GM12878 (cell line): ENCODE measurements around the gene CHAD.

Experiments
- CREB1 ChIP-seq: IDR thresholded peaks from 2 replicates; pipeline ENCODE4 v1.6.1; 2012; ENCODE audit warnings: low read depth, mild to moderate bottlenecking, inconsistent platforms
- GABPA ChIP-seq: IDR thresholded peaks from 2 replicates; pipeline ENCODE4 v1.6.1; 2014; ENCODE audit warnings: antibody characterized with exemption, low read depth, mild to moderate bottlenecking, inconsistent platforms
- HCFC1 ChIP-seq: fragments of 150-350 bp; IDR thresholded peaks from 2 replicates; pipeline ENCODE4 v1.6.1; 2014; ENCODE audit warnings: low read length
- ZBTB40 ChIP-seq: fragments of 450-650 bp; IDR thresholded peaks from 2 replicates; pipeline ENCODE4 v1.6.1; 2016; ENCODE audit warnings: mild to moderate bottlenecking, moderate library complexity, borderline replicate concordance

GRCh38 chr17:50468304-50469207 is at the start of gene CHAD:
- TF ChIP-seq CREB1, result no peak
- TF ChIP-seq GABPA, result no peak
- TF ChIP-seq ZBTB40, result no peak
- TF ChIP-seq HCFC1, result no peak
